Occipital lobe (tissue), 2 donors: Measurements from ENCODE around the gene GLYATL3. TPM values are rescaled to one million over a fixed set of nuclear protein-coding genes. Genes with fewer than 3 reads are reported as not detected.

ENCODE experiments used
- DNase-seq: peaks from one replicate; lab custom pipeline; 2025; lab: John Stamatoyannopoulos, UW
- total RNA-seq: library from RNA; depleted of rRNA; stranded (reverse); fragments of >200 nt; gene quantifications from one replicate; pipeline ENCODE4 v1.2.3, GENCODE V29; 2014

Gene GLYATL3
- total RNA-seq, 1 donor from 2014 or later, result not detected

GRCh38 chr6:49546331-49546730 is 46.6 kb downstream of the GLYATL3 start:
- DNase-seq, result no peak

GRCh38 chr6:49548613-49549304 is 49.0 kb downstream of the GLYATL3 start:
- no peak for DNase-seq

- no peak for DNase-seq
Observed at GRCh38 chr6:49549691-49550491, 50.2 kb downstream of the GLYATL3 start.

- DNase-seq, result no peak
Observed at GRCh38 chr6:49550492-49551077, 50.9 kb downstream of the GLYATL3 start, which contains the start of gene C6orf141. Gene C6orf141 (plus strand): TSS chr6:49550668. CDS start chr6:49550793, 125 bp downstream.

- DNase-seq, result no peak
Observed at GRCh38 chr6:49551078-49551865, 51.5 kb downstream of the GLYATL3 start.

- no peak for DNase-seq
Observed at GRCh38 chr6:49551866-49552129, 52.1 kb downstream of the GLYATL3 start.

- no peak for DNase-seq
Observed at GRCh38 chr6:49552596-49552995, 52.9 kb downstream of the GLYATL3 start.

GRCh38 chr6:49553384-49553783 is 53.7 kb downstream of the GLYATL3 start:
- DNase-seq, result no peak

GRCh38 chr6:49555951-49556350 is 56.2 kb downstream of the GLYATL3 start:
- no peak for DNase-seq

- DNase-seq, result no peak
Observed at GRCh38 chr6:49556429-49556837, 56.7 kb downstream of the GLYATL3 start.

GRCh38 chr6:49557177-49557576 is 57.5 kb downstream of the GLYATL3 start:
- no peak for DNase-seq

GRCh38 chr6:49558238-49558637 is 58.5 kb downstream of the GLYATL3 start:
- DNase-seq, result no peak

GRCh38 chr6:49563006-49563886 is 63.5 kb downstream of the GLYATL3 start:
- no peak for DNase-seq

- DNase-seq, result no peak
Observed at GRCh38 chr6:49564552-49564951, 64.8 kb downstream of the GLYATL3 start.

GRCh38 chr6:49565261-49565660 is 65.5 kb downstream of the GLYATL3 start:
- DNase-seq, result no peak

- DNase-seq, result no peak
Observed at GRCh38 chr6:49565855-49566254, 66.1 kb downstream of the GLYATL3 start.

- no peak for DNase-seq
Observed at GRCh38 chr6:49570474-49571079, 70.9 kb downstream of the GLYATL3 start.

GRCh38 chr6:49576618-49577017 is 76.9 kb downstream of the GLYATL3 start:
- DNase-seq, result no peak
